Measurements from ENCODE around the gene ARHGAP6. TPM values are rescaled to one million over a fixed set of nuclear protein-coding genes. Genes with fewer than 3 reads are reported as not detected.
"Not testable (repeated sequence)": the region's sequence is repeated elsewhere in the genome, so short reads cannot be mapped to it uniquely, and the experiment has no call there.

Gene ARHGAP6
- total RNA-seq, 1 experiment from 2014 or later = 1.8 TPM

DNA sequence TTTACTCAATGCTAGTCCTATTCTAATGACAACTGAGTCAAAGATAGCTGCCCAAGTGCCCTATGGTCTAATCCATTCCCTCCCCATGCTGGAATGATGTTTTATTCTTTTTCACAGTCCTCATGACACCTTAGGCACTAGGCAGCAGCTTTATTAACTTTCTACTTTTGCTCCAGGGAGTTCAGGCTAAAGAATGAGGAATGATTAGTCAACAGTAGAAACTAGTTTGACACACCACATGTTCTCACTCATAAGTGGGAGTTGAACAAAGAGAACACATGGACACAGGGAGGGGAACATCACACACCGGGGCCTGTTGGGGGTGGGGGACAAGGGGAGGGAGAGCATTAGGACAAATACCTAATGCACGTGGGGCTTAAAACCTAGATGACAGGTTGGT, 309.8 kb downstream of the ARHGAP6 start:
- in situ Hi-C loops (cut with HindIII; ENCODE audit: low pct_unique_long_range_greater_than_20kb, low sequenced_read_pairs); DNase-seq (ENCODE audit: low read depth): not testable (repeated sequence)

DNA sequence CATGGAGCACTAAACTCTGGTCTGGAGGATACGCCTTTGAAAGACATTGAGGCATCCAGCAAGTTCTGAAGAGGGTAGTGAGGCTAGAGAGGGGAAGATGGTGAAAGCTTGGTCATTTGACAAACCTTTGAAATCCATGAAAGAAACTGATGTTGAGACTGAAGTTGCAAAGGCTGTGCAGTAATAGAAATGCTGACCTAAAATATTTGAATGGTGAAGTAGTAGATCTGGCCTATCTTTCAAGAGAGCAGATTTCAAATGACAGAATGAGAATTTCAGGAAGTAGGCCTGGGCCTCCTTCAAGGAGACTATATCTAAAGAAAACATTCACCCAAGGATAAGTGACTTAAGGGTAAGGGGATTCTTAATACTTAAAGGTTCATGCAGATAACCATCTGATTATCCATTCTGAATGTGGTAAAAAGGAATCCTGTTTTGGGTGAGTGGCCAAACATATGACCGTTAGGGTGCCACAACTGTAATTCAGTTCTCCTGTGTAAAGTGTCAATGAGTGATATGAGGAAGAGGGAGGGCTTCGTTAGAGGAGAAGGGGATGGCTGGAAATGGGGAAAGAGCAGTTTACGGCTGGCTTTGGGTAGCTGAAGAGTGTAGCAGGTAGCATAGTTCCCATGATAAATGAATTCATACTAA, 310.3 kb downstream of the ARHGAP6 start:
- in situ Hi-C loops (cut with HindIII; ENCODE audit: low pct_unique_long_range_greater_than_20kb, low sequenced_read_pairs) = no loop called here
- no peak for DNase-seq (ENCODE audit: low read depth)

DNA sequence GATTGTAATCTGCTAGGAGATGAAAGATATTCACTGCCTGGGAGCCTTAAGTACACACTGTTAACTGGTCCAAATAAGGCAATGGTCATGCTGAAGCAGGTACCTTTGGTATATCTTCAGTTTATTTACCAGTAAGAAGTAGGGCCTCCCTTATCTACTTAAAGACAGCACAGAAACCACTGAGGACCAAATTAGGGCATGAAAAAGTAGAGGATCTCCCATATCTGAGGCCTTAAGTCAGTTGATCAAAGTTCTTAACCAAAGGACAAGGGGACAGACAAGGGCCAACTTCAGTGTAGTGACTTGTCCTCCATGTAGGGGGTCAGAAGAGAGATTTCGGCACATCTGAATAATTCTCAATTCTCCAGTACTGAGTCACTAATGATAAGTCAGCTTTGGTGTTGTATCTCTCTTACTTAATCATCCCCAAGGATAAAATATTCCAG, 313.4 kb downstream of the ARHGAP6 start:
- no peak for DNase-seq (ENCODE audit: low read depth)
- in situ Hi-C loops (cut with HindIII; ENCODE audit: low pct_unique_long_range_greater_than_20kb, low sequenced_read_pairs) = no loop called here

DNA sequence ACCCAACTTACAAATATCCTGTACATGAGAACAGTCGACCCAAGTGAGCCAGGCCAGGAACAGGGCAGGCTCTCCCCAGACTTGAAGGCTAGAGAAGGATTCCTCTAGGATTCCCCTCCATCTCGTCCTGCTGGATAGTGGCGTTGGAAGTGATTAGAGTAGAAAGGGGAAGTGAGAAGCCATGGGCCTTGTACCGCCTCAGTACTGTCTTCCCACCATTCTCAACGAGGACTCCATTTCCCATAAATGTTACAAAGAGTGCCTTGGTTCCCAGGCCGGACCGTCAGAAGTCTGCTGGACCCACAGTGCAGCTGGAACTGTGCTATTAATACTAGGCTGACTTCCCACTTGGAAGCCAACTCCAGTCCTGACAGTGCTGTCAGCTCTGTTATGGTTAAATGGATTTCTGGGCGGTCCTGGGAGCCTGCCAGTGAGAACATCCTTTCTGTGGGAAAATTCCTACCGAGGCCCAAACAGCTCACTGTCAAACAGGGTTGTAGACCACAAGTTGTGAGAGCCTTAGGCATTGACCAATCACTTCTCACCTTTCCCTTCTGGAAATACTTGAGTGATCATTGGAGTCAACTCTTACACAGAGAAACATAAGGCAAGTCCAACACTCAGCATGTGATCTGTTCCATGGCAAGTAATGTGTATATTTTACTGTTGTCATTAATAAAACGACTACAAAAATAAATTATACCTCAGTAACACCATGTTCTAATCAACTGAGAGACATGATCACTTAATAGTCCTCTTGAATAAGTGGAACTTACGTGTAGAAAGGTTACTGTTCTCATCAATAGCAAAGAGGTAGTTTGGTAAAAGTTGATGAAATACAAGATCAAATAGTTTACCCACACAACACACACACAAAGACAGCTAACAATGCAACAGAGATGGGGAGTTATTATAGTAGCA, 314.1 kb downstream of the ARHGAP6 start:
- in situ Hi-C loops (cut with HindIII; ENCODE audit: low pct_unique_long_range_greater_than_20kb, low sequenced_read_pairs) = no loop called here
- DNase-seq (ENCODE audit: low read depth) = no peak

DNA sequence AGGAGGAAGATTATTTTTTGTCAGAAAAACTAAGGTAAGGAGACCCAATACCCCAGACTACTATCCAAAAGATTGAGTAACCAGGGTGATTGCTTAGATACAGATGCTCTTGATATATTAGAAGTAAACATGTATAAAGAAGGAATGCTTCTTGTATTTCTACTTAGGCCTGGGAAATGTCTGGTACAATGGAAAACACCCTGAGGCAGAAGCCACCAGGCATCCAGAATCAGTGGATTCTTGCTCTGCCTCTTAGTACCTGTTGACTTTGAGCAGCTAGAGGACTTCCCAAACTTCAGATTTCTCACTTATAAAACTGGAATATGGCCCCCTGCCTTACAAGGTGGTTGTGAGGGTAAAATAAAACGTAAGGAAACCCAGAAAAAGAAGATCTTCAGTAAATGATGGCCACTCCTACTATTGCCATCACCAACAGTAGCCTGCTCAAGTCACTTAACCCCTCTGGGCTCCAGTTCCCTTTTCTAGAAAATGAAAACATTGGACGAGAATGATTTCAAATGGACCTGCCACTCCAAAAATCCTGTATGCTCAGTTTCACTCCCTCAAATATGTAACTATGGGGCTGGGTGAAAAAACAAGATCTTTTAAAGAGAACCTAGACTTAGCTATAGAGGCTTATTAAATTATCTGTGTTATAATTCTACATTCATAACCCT, 315.9 kb downstream of the ARHGAP6 start:
- DNase-seq (ENCODE audit: low read depth) = no peak
- in situ Hi-C loops (cut with HindIII; ENCODE audit: low pct_unique_long_range_greater_than_20kb, low sequenced_read_pairs) = no loop called here

DNA sequence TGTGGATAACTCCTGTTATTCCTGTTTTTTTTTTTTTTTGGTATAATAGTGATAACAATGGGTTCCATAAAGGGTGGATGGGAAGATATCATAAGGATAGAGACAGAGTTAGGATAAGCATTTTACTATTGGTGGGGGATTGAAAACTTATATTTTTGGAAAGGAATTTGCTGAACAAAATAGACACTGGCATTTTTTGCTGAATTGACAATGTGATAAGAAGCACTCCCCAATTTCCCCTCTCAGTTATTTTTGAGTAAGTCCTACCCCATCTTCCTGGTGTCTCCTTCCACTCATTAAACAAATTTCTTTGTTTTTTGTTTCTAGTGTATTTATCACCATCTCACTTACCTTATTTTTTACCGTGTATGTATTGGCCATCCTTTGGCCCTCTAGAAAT, 316.7 kb downstream of the ARHGAP6 start:
- in situ Hi-C loops (cut with HindIII; ENCODE audit: low pct_unique_long_range_greater_than_20kb, low sequenced_read_pairs) = no loop called here
- DNase-seq (ENCODE audit: low read depth) = no peak

DNA sequence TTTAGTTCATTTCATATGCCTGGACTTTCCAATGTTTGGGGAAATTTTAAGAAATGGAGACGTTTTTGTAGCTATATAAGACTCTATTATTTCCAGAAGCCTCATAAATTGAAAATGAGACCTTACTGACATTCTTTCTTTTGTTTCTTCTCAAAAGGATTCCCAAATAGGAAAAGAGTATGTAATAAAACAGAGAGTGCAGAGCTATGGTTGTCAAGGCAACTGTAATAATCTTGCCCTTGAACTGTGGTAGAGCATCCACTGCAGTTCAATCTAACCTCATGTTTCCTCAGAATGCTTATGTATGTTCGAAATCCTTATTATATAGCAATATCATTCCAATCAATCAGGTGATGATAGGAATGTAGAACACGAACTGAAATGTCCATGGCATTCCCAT, 318.4 kb downstream of the ARHGAP6 start:
- in situ Hi-C loops (cut with HindIII; ENCODE audit: low pct_unique_long_range_greater_than_20kb, low sequenced_read_pairs) = no loop called here
- no peak for DNase-seq (ENCODE audit: low read depth)

DNA sequence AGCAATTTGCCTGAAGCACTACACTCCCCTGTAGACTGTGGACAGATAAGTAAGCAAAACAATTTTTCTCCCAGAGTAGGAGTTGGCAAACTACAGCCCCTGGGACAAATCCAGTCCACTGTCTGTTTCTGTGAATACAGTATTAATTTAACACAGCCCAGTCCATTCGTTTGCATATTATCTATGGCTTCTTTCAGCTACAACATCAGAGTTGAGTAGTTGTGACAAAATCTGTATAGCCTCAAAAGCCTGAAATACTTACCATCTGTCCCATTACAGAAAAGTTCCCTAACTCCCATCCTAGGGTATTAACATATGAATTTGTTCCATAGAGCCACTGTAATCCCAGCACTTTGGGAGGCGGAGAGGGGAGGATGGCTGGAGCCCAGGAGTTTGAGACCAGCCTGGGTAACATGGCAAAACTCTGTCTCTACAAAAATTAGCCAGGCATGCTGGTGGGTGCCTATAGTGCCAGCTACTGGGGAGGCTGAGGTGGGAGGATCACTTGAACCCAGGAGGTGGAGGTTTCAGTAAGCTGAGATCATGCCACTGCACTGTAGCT, 319.5 kb downstream of the ARHGAP6 start:
- DNase-seq (ENCODE audit: low read depth) = no peak
- in situ Hi-C loops (cut with HindIII; ENCODE audit: low pct_unique_long_range_greater_than_20kb, low sequenced_read_pairs) = no loop called here

DNA sequence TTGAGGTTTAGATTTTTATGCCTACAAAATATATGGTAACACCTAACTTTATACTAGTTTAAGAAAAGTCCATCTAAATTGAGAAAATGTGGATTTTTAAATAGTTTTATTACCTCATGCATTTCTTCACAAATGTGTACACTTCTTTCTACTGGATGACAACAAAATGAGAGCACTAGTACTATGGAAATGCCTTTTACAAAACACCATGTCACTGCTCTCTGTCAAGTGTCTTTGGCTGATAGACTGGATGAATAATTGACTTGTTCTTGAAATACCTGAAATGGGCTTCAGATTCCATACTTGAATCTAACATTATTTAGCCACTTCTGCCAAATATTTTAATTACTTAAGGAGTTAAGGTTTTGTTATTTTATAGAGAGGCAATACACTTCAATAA, 323.0 kb downstream of the ARHGAP6 start:
- in situ Hi-C loops (cut with HindIII; ENCODE audit: low pct_unique_long_range_greater_than_20kb, low sequenced_read_pairs) = no loop called here
- DNase-seq (ENCODE audit: low read depth) = no peak

DNA sequence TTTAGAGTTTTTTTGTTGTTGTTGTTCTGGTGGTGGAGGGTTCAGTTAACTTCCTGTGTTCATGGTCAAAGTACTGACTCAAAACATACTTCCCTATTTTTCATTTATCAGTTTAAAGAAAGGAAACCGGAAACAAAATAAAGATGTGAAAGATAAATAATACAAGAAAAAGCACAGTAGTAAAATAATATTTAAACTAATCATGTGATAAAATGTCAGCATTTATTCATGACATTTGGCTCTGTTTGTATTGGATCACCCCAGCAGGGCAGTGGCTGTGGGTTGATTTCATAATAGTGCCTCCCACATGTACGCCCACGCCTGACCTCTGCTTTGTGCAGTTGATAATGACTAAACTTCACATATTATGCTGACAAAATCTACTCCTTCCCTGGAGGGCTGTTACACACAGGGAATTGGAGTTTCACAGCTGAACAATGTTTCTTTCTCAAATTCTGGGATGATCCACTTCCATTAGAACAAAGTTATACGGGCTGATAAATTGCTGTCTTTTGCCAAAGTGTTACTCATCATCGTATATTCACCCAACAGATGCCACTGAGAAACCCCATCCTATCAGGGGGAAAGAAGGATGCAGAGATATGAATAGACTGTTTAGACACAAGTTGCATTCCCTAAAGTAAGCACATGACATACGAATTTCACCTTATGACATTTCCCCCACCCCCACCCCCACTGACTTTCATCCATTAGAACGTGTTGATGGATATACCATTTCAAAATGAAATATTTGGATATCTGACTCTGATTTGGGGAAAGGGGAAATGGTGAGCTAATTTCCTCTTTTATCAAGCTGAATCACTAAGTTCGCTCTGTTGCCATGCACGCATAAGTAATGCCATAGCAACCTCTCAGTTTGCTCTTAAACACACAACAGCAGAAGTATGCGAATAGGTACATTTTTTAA, 324.2 kb downstream of the ARHGAP6 start:
- in situ Hi-C loops (cut with HindIII; ENCODE audit: low pct_unique_long_range_greater_than_20kb, low sequenced_read_pairs) = no loop called here

DNA sequence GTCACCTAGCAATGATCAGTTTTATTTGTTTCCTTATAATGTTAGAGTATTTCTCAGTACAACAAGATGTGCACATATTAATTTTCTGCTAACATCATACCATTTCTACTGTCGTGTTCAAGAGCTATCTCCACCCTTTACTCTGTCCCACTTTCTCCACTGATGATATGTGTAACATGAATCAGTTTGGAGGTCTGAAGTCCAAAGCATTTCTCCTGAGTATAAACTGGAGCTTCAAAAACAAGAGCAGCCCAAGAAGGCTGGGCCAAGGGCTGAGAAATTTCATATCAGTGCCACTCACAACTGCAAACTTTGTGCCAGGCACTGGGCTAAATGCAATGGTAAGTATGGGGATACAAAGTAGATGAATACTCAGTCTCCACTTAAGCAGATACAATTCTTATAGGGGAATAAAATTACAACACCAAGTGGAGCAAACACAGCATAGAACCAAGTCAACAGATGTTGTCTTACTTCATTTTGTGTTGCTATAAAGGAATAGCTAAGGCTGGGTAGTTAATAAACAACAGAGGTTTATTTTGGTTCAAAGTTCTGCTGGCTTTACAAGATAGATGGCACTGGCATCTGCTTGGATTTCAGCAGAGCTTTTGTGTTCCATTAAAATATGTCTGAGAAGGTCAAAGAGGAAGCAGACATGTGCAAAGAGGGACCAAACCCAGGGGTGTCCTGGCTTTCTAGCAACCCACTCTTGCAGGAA, 328.3 kb downstream of the ARHGAP6 start:
- in situ Hi-C loops (cut with HindIII; ENCODE audit: low pct_unique_long_range_greater_than_20kb, low sequenced_read_pairs) = no loop called here
- no peak for DNase-seq (ENCODE audit: low read depth)

More for the DNA sequence above, 324.2 kb downstream of the ARHGAP6 start:
- peak; percentile 36 for DNase-seq (ENCODE audit: low read depth)

DNA sequence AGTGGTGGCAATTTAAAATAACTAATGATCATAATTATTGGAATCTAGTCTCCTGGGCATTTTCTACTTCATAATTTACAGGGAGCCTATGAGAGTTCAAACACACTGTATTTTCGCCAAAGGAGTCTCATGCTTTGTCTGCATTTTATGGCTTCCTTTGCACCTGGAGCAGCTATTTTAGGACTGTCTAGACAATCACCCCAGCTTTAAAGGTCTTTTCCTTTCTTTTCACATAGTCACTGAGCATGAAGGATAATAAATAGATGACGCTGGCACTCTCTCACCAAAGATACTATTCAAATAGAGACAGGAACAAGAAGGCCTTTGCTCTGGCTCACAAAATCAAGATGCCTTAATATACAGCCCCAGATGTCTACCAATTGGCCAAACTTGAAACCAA, 329.5 kb downstream of the ARHGAP6 start:
- DNase-seq (ENCODE audit: low read depth) = no peak
- in situ Hi-C loops (cut with HindIII; ENCODE audit: low pct_unique_long_range_greater_than_20kb, low sequenced_read_pairs) = no loop called here

DNA sequence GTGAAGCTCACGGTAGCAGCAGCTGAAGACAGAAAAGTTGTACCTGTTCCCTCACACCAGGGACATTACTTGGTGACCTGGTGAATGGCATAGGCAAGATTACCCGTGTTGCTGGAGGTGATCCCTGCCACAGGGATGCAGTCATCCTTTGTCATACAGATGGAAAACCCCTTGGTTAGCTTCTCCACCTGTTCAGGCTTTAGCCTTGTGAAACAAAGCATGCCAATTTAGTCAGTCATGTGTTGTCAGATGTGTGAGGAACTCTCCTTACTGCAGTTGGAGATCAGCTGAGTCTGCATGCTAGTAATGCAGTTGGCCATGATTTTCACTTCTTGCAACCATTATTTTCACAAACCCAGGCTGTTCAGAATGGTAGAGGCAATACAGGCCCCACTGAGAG, 331.6 kb downstream of the ARHGAP6 start:
- no peak for DNase-seq (ENCODE audit: low read depth)
- in situ Hi-C loops (cut with HindIII; ENCODE audit: low pct_unique_long_range_greater_than_20kb, low sequenced_read_pairs) = no loop called here

DNA sequence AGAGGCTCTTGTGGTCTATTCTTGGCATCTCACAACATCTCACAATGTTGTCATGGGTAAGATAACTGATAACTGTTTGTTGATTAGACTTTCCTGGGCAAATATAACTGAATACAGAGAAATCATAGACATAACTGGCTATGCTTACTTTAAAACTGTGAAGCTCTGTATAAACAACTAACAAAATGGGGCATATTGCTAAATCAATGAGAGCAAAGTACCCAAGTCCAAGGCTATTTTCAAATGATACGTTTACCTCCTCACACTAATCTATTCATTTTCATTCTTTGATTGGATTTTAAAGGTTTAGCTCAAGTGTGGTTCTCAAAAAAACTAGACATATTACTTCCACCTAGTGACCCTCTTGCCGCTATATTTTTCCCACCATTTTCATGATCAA, 333.9 kb downstream of the ARHGAP6 start:
- in situ Hi-C loops (cut with HindIII; ENCODE audit: low pct_unique_long_range_greater_than_20kb, low sequenced_read_pairs) = no loop called here
- DNase-seq (ENCODE audit: low read depth) = no peak

DNA sequence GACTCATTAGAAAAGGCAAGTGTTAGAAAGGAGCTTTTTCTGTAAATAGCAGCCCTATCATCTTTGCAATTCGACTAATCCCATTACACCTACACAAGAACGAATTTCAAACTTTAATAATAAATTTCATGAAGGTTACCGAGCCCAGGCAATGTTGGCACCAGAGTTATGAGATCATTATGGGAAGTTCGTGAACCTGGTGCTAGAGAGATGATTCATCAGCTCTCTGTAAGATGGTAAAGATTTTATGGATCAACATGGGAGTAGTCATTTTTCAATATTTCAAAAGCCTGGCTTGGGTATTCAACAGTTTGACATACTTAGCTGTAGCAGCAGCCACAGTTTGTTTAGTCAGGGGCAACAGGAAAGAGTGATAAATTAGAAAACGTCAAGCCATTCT, 336.7 kb downstream of the ARHGAP6 start:
- no peak for DNase-seq (ENCODE audit: low read depth)
- in situ Hi-C loops (cut with HindIII; ENCODE audit: low pct_unique_long_range_greater_than_20kb, low sequenced_read_pairs) = no loop called here

DNA sequence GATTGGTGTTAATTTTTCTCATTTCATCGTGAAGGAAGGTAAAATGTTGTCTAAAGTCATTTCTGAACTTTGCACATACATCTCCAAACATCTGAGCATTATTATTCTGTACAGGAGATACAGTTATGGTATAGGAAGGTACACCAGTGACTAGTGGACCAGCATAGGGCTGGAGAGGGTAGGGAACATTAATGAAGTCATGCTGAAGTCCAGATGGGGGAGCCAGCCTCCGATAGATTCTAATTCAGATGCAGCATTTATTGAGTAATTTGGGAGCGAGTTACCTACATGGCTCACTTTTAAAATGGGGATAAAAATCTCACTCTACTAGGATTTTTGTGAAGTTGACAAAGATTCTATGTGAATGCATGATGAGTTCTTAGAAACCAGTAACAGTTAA, 337.6 kb downstream of the ARHGAP6 start:
- no peak for DNase-seq (ENCODE audit: low read depth)
- in situ Hi-C loops (cut with HindIII; ENCODE audit: low pct_unique_long_range_greater_than_20kb, low sequenced_read_pairs) = no loop called here

DNA sequence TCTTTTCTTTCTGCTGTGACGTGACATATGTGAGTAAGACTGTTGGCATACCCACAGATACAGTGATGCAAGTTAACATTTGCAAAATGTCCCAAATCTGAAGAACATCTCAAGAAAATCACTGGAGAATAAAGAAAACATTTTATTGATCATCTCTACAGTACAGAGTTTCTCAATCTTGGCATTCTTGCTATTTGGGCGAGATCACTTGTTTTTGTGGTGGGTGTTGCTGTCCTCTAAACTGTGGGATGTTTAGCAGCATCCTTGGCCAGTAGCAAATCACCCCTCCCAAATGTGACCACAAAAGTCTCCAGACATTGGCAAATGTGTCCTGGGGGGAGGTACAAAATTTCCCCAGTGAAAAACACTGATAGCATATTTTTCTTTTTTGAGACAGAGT, 343.7 kb downstream of the ARHGAP6 start:
- in situ Hi-C loops (cut with HindIII; ENCODE audit: low pct_unique_long_range_greater_than_20kb, low sequenced_read_pairs) = no loop called here
- no peak for DNase-seq (ENCODE audit: low read depth)

Data from Caki2 (cell line).